ENCODE measurements around the gene GAB4.

- TF ChIP-seq KDM5A (IDR thresholded peaks at IDR 0.05; ENCODE audit: low read length) (no peak), POLR2AphosphoS5 (IDR thresholded peaks at IDR 0.05; ENCODE audit: low read depth, low read length) (no peak), RAD21 (IDR thresholded peaks at IDR 0.05 in 1 of 2, conservative IDR thresholded peaks at IDR 0.05 in 1 of 2; ENCODE audit: low read depth in 2 of 2, low read length in 2 of 2) (peak; percentile 63 to 71), EZH2 (IDR thresholded peaks at IDR 0.05; ENCODE audit: low read depth, low read length, severe bottlenecking) (no peak), CEBPB (IDR thresholded peaks at IDR 0.05; ENCODE audit: low read depth, low read length) (no peak)
- TF ChIP-seq, protein P1, sequence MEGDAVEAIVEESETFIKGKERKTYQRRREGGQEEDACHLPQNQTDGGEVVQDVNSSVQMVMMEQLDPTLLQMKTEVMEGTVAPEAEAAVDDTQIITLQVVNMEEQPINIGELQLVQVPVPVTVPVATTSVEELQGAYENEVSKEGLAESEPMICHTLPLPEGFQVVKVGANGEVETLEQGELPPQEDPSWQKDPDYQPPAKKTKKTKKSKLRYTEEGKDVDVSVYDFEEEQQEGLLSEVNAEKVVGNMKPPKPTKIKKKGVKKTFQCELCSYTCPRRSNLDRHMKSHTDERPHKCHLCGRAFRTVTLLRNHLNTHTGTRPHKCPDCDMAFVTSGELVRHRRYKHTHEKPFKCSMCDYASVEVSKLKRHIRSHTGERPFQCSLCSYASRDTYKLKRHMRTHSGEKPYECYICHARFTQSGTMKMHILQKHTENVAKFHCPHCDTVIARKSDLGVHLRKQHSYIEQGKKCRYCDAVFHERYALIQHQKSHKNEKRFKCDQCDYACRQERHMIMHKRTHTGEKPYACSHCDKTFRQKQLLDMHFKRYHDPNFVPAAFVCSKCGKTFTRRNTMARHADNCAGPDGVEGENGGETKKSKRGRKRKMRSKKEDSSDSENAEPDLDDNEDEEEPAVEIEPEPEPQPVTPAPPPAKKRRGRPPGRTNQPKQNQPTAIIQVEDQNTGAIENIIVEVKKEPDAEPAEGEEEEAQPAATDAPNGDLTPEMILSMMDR (IDR thresholded peaks at IDR 0.05; ENCODE audit: control extremely low read depth in 1 of 3, insufficient read depth in 1 of 3, low read depth in 1 of 3, low read length in 3 of 3), result peak; percentile 67 to 80 (median 72)
These were observed 90.6 kb downstream of the GAB4 start for GRCh38 chr22:16917144-16918003.

All from H1 (cell line).